C4-2B (cell line): ENCODE results near the gene KRTAP1-4.
"Not testable (repeated sequence)": the region's sequence is repeated elsewhere in the genome, so short reads cannot be mapped to it uniquely, and the experiment has no call there.

Experiments used
- H3K27ac ChIP-seq: fragments of 450-650 bp; 2 replicates; pipeline ENCODE4 v1.5.1; 2017
- CTCF ChIP-seq: fragments of 450-650 bp; conservative IDR thresholded peaks from 2 replicates; pipeline ENCODE4 v1.5.1; 2017; ENCODE audit warnings: mild to moderate bottlenecking
- ZFX ChIP-seq: fragments of 450-650 bp; IDR thresholded peaks from 2 replicates; pipeline ENCODE4 v1.6.1; 2017

KRTAP1-4 gene

GRCh38 chr17:41004397-41004796 lies 25.6 kb downstream of the KRTAP1-4 start:
- no peak for TF ChIP-seq CTCF
- TF ChIP-seq ZFX: no peak

GRCh38 chr17:41003926-41004325 lies 26.1 kb downstream of the KRTAP1-4 start:
- H3K27ac ChIP-seq: no peak overlapping the region

More at GRCh38 chr17:41004397-41004796, 25.6 kb downstream of the KRTAP1-4 start:
- no peak overlapping the region for H3K27ac ChIP-seq

GRCh38 chr17:41002814-41003213 lies 27.2 kb downstream of the KRTAP1-4 start:
- no peak for TF ChIP-seq ZFX
- TF ChIP-seq CTCF: no peak
- no peak overlapping the region for H3K27ac ChIP-seq

More at GRCh38 chr17:41003926-41004325, 26.1 kb downstream of the KRTAP1-4 start:
- TF ChIP-seq ZFX (no peak), CTCF (no peak)

GRCh38 chr17:41001795-41002194 lies 28.2 kb downstream of the KRTAP1-4 start:
- no peak for TF ChIP-seq CTCF
- TF ChIP-seq ZFX: no peak
- no peak overlapping the region for H3K27ac ChIP-seq

- not testable (repeated sequence) for H3K27ac ChIP-seq
These were observed 30.4 kb downstream of the KRTAP1-4 start, which contains the start of gene KRTAP3-2 for GRCh38 chr17:40999563-40999962. Gene KRTAP3-2, minus strand, starts transcription at chr17:40999906. Its CDS starts 53 bp downstream, at chr17:40999853.

- H3K27ac ChIP-seq: no peak overlapping the region
- no peak for TF ChIP-seq ZFX
- no peak for TF ChIP-seq CTCF
These were observed 32.6 kb downstream of the KRTAP1-4 start for GRCh38 chr17:40997361-40997760.

GRCh38 chr17:40996829-40997228 lies 33.2 kb downstream of the KRTAP1-4 start:
- no peak overlapping the region for H3K27ac ChIP-seq
- TF ChIP-seq CTCF: no peak
- no peak for TF ChIP-seq ZFX

- no peak overlapping the region for H3K27ac ChIP-seq
- TF ChIP-seq CTCF: no peak
- no peak for TF ChIP-seq ZFX
These were observed 34.9 kb downstream of the KRTAP1-4 start for GRCh38 chr17:40995116-40995515.
